MM.1S (cell line): ENCODE measurements around the gene VWC2.

Experiments
- DNase-seq: peaks from one replicate; pipeline ENCODE4 v3.0.0-alpha.2; 2015
- H2AFZ ChIP-seq: fragments of 300-600 bp; sonication (generic); 2 replicates; pipeline ENCODE4 v1.6.0; 2016; ENCODE audit warnings: antibody characterized with exemption, low read length
- H3F3A ChIP-seq: fragments of 300-600 bp; sonication (generic); 2 replicates; pipeline ENCODE4 v1.6.1; 2016; ENCODE audit warnings: mild to moderate bottlenecking, antibody characterized with exemption, low read length, moderate library complexity, mixed read lengths; ENCODE audit not compliant: insufficient read depth
- H3K27ac ChIP-seq: fragments of 300-600 bp; sonication (generic); 2 replicates; pipeline ENCODE4 v1.5.1; 2016; ENCODE audit warnings: mild to moderate bottlenecking, low read length
- H3K27me3 ChIP-seq: fragments of 300-600 bp; sonication (generic); replicated peaks from 2 replicates; pipeline ENCODE4 v1.6.0; 2016; ENCODE audit warnings: low read length; ENCODE audit not compliant: insufficient read depth
- H3K36me3 ChIP-seq: fragments of 300-600 bp; sonication (generic); replicated peaks from 2 replicates; pipeline ENCODE4 v1.6.1; 2016; ENCODE audit warnings: mild to moderate bottlenecking, low read length, mixed read lengths; ENCODE audit not compliant: insufficient read depth
- H3K4me1 ChIP-seq: fragments of 300-600 bp; sonication (generic); 2 replicates; pipeline ENCODE4 v1.6.1; 2016; ENCODE audit warnings: low read length, mixed read lengths
- H3K4me2 ChIP-seq: fragments of 300-600 bp; sonication (generic); 2 replicates; pipeline ENCODE4 v1.6.0; 2016; ENCODE audit warnings: low read depth, low read length
- H3K4me3 ChIP-seq: fragments of 300-600 bp; sonication (generic); 2 replicates; pipeline ENCODE4 v1.5.1; 2016; ENCODE audit warnings: low read length, mixed read lengths
- H3K79me2 ChIP-seq: fragments of 300-600 bp; sonication (generic); 2 replicates; pipeline ENCODE4 v1.6.1; 2016; ENCODE audit warnings: mixed run types, low read length, mixed read lengths
- H3K9ac ChIP-seq: fragments of 300-600 bp; sonication (generic); 2 replicates; pipeline ENCODE4 v1.6.1; 2016; ENCODE audit warnings: low read length, mixed read lengths
- H3K9me2 ChIP-seq: fragments of 300-600 bp; sonication (generic); replicated peaks from 2 replicates; pipeline ENCODE4 v1.6.1; 2016; ENCODE audit warnings: mild to moderate bottlenecking, low read length, mixed read lengths; ENCODE audit not compliant: insufficient read depth
- H3K9me3 ChIP-seq: fragments of 300-600 bp; sonication (generic); replicated peaks from 2 replicates; pipeline ENCODE4 v1.6.1; 2016; ENCODE audit warnings: mild to moderate bottlenecking, low read length, mixed read lengths; ENCODE audit not compliant: insufficient read depth
- H4K20me1 ChIP-seq: fragments of 300-600 bp; sonication (generic); 2 replicates; pipeline ENCODE4 v1.6.1; 2016; ENCODE audit warnings: mild to moderate bottlenecking, low read length, moderate library complexity, mixed read lengths; ENCODE audit not compliant: insufficient read depth
- EZH2 ChIP-seq: fragments of 300-600 bp; sonication (generic); optimal IDR thresholded peaks from 2 replicates; pipeline ENCODE3; 2017; ENCODE audit warnings: low read depth, mild to moderate bottlenecking, antibody characterized with exemption, low read length, mixed read lengths
- EZH2phosphoT487 ChIP-seq: fragments of 300-600 bp; sonication (generic); IDR thresholded peaks from 2 replicates; pipeline ENCODE4 v1.6.1; 2018; ENCODE audit warnings: antibody characterized with exemption, low read length
- TF ChIP-seq, protein P1 (sequence below): fragments of 300-600 bp; sonication (generic); IDR thresholded peaks from 2 replicates; pipeline ENCODE4 v1.5.1; 2016; ENCODE audit warnings: antibody characterized with exemption, low read length, mixed read lengths

Gene VWC2

DNA sequence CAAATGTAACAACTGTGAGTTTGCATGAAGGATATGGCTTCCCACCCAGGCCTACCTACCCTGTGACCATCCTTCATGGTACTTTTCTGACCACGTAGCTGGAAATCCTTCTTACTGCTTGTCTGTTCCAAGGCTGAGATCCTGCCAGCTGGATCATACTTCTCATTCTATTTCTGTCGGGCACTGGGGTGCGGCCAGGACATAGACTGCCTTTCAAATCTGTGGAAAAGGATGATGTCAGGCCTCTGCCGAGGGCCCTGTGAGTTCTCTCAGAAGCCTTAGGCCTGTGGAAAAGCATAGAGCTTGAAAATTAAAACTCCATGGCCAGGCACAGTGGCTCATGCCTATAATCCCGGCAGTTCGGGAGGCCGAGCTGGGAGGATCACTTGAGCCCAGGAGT is 10.0 kb downstream of the VWC2 start:
- Histone ChIP-seq H3F3A (no peaks in the 10 kb centered on the region), H2AFZ (no peak overlapping the region), H3K27ac (no peak overlapping the region), H3K79me2 (no peaks in the 10 kb centered on the region), H3K4me3 (no peak overlapping the region), H3K4me1 (no peaks in the 10 kb centered on the region), H3K9me3 (no peaks in the 10 kb centered on the region), H3K4me2 (no peak overlapping the region), H3K9me2 (no peaks in the 10 kb centered on the region), H3K27me3 (no peaks in the 10 kb centered on the region), H3K36me3 (no peaks in the 10 kb centered on the region), H3K9ac (no peak overlapping the region), H4K20me1 (no peaks in the 10 kb centered on the region)
- no peak for DNase-seq
- TF ChIP-seq EZH2phosphoT487 (no peak), EZH2 (no peak)
- TF ChIP-seq, protein P1, sequence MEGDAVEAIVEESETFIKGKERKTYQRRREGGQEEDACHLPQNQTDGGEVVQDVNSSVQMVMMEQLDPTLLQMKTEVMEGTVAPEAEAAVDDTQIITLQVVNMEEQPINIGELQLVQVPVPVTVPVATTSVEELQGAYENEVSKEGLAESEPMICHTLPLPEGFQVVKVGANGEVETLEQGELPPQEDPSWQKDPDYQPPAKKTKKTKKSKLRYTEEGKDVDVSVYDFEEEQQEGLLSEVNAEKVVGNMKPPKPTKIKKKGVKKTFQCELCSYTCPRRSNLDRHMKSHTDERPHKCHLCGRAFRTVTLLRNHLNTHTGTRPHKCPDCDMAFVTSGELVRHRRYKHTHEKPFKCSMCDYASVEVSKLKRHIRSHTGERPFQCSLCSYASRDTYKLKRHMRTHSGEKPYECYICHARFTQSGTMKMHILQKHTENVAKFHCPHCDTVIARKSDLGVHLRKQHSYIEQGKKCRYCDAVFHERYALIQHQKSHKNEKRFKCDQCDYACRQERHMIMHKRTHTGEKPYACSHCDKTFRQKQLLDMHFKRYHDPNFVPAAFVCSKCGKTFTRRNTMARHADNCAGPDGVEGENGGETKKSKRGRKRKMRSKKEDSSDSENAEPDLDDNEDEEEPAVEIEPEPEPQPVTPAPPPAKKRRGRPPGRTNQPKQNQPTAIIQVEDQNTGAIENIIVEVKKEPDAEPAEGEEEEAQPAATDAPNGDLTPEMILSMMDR = no peak

DNA sequence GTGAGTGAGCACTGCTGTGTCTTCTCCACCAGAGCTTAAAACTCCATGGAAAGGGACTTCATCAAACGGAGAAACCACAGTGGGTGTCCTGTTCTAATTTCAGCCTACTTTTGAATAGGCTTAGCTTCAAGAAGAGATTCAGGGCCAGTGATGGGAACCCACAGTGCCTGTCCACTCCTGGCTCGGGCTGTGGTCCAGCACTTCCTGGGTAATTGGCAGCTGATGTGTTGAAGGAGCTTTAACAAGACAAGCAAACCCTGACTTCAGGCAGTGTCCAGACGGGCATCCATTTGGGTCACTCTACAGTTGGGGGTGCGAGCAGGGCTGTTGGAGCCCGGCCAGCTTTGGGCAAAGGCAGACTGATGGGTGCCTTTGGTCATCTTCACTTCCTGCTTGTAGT is 14.5 kb downstream of the VWC2 start:
- Histone ChIP-seq H4K20me1 (no peaks in the 10 kb centered on the region), H3K9ac (no peak overlapping the region), H3K27ac (no peak overlapping the region), H3K27me3 (no peaks in the 10 kb centered on the region), H3K4me1 (no peaks in the 10 kb centered on the region), H2AFZ (no peak overlapping the region), H3K79me2 (no peaks in the 10 kb centered on the region), H3K9me2 (no peaks in the 10 kb centered on the region), H3K4me2 (no peak overlapping the region), H3K9me3 (no peaks in the 10 kb centered on the region), H3K36me3 (no peaks in the 10 kb centered on the region), H3F3A (no peaks in the 10 kb centered on the region), H3K4me3 (no peak overlapping the region)
- TF ChIP-seq EZH2phosphoT487 (no peak), EZH2 (no peak)
- TF ChIP-seq, protein P1 = no peak
- DNase-seq = no peak

DNA sequence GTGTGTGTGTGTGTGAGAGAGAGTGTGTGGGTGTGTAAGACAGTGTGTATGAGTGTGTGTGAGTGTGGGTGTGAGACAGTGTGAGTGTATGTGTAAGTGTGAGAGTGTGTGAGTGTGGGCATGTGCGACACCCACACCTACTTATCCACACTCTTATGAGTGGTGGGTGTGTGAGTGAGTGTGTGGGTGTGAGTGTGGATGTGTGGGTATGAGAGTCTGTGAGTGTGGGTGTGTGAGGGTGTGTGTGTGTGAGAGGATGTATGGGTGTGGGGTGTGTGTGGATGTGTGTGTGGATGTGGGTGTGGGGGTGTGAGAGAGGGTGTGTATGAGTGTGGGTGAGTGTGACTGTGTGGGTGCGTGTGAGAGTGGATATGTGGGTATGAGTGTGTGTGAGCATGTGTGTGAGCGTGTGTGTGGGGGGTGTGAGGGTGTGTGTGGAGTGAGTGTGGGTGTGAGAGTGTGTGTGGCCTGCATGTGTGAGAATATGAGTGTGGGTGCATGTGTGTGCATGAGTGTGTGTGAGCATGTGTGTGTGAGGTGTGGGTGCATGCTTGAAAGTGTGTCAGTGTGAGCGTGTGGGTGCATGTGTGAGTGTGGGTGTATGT is 15.1 kb downstream of the VWC2 start:
- no peaks in the 10 kb centered on the region for H3K4me1 ChIP-seq
- no peaks in the 10 kb centered on the region for H3F3A ChIP-seq
- no peak for DNase-seq
- H4K20me1 ChIP-seq = no peaks in the 10 kb centered on the region
- no peaks in the 10 kb centered on the region for H3K36me3 ChIP-seq
- no peaks in the 10 kb centered on the region for H3K9me2 ChIP-seq
- no peak overlapping the region for H2AFZ ChIP-seq
- TF ChIP-seq, protein P1 = no peak
- no peak for TF ChIP-seq EZH2phosphoT487
- TF ChIP-seq EZH2 = no peak
- no peak overlapping the region for H3K4me3 ChIP-seq
- H3K9ac ChIP-seq = no peak overlapping the region
- no peaks in the 10 kb centered on the region for H3K9me3 ChIP-seq
- no peaks in the 10 kb centered on the region for H3K79me2 ChIP-seq
- no peak overlapping the region for H3K27ac ChIP-seq
- no peaks in the 10 kb centered on the region for H3K27me3 ChIP-seq
- no peak overlapping the region for H3K4me2 ChIP-seq
